HEK293 (cell line): ENCODE measurements around the gene LGALSL.

Experiments
- CTCF ChIA-PET: fragments of 350-600 bp; formaldehyde crosslinking; extraction: SDS; loops from one replicate; lab custom pipeline; 2021; ENCODE audit warnings: antibody characterized with exemption; lab: Yijun Ruan, JAX
- POLR2A ChIA-PET: fragments of 300-600 bp; formaldehyde crosslinking; extraction: SDS; loops from one replicate; lab custom pipeline; 2020; ENCODE audit warnings: antibody characterized with exemption, inconsistent platforms; lab: Yijun Ruan, JAX
- H3K27ac ChIP-seq: fragments of 200-500 bp; sonication (Bioruptor generic); 2 replicates; pipeline ENCODE4 v1.5.1; 2014; ENCODE audit warnings: low read depth, low read length, control low read depth, inconsistent platforms; ENCODE audit errors: extremely low read depth
- H3K36me3 ChIP-seq, 2 experiments: fragments of 200-500 bp in 1 of 2; sonication (Bioruptor generic) in 1 of 2; 1 replicate in 1 of 2; 2 replicates in 1 of 2; pipeline ENCODE4 v1.5.1; 2014 to 2017; ENCODE audit warnings: inconsistent platforms in 2 of 2, low read length in 2 of 2; ENCODE audit not compliant: control insufficient read depth in 2 of 2, insufficient read depth in 1 of 2
- H3K4me1 ChIP-seq: fragments of 200-500 bp; sonication (Bioruptor generic); 2 replicates; pipeline ENCODE4 v1.5.1; 2014; ENCODE audit warnings: mild to moderate bottlenecking, low read length, inconsistent platforms; ENCODE audit not compliant: control insufficient read depth, insufficient read depth
- H3K4me3 ChIP-seq: 2 replicates; pipeline ENCODE4 v1.5.1; 2011; ENCODE audit warnings: low read depth, mild to moderate bottlenecking, control low read depth, low read length, moderate library complexity
- H3K9me3 ChIP-seq: fragments of 200-500 bp; sonication (Bioruptor generic); 2 replicates; pipeline ENCODE4 v1.5.1; 2014; ENCODE audit warnings: low read depth, low read length, inconsistent platforms; ENCODE audit not compliant: control insufficient read depth, insufficient read depth
- KLF8 ChIP-seq: fragments of 450-650 bp; formaldehyde crosslinking; IDR thresholded peaks from 2 replicates; pipeline ENCODE4 v1.5.1; 2016; ENCODE audit warnings: missing biosample characterization, missing genetic modification characterization
- PRDM4 ChIP-seq: fragments of 450-650 bp; formaldehyde crosslinking; IDR thresholded peaks from 2 replicates; pipeline ENCODE4 v1.5.1; 2017; ENCODE audit warnings: missing biosample characterization, missing genetic modification characterization
- RBAK ChIP-seq: fragments of 450-650 bp; formaldehyde crosslinking; IDR thresholded peaks from 2 replicates; pipeline ENCODE4 v1.5.1; 2016; ENCODE audit warnings: missing biosample characterization, missing genetic modification characterization
- ZNF112 ChIP-seq: fragments of 450-650 bp; formaldehyde crosslinking; IDR thresholded peaks from 2 replicates; pipeline ENCODE4 v1.5.0; 2017; ENCODE audit warnings: missing biosample characterization, missing genetic modification characterization
- ZNF148 ChIP-seq: fragments of 450-650 bp; formaldehyde crosslinking; IDR thresholded peaks from 2 replicates; pipeline ENCODE4 v1.5.0; 2017; ENCODE audit warnings: missing biosample characterization, missing genetic modification characterization, borderline replicate concordance
- ZNF157 ChIP-seq: fragments of 450-650 bp; formaldehyde crosslinking; IDR thresholded peaks from 2 replicates; pipeline ENCODE4 v1.5.1; 2016; ENCODE audit warnings: missing biosample characterization, missing genetic modification characterization
- ZNF169 ChIP-seq: fragments of 450-650 bp; formaldehyde crosslinking; IDR thresholded peaks from 2 replicates; pipeline ENCODE4 v1.5.1; 2016; ENCODE audit warnings: missing biosample characterization, missing genetic modification characterization
- ZNF324 ChIP-seq: fragments of 450-650 bp; formaldehyde crosslinking; IDR thresholded peaks from 2 replicates; pipeline ENCODE4 v1.5.1; 2016; ENCODE audit warnings: missing biosample characterization, missing genetic modification characterization
- ZNF473 ChIP-seq: fragments of 450-650 bp; formaldehyde crosslinking; IDR thresholded peaks from 2 replicates; pipeline ENCODE4 v1.5.1; 2017; ENCODE audit warnings: missing biosample characterization, missing genetic modification characterization
- ZNF549 ChIP-seq: fragments of 450-650 bp; IDR thresholded peaks from 2 replicates; pipeline ENCODE4 v1.5.1; 2018; ENCODE audit warnings: missing biosample characterization, missing genetic modification characterization, mild to moderate bottlenecking, inconsistent platforms, moderate library complexity
- ZNF624 ChIP-seq: fragments of 450-650 bp; formaldehyde crosslinking; IDR thresholded peaks from 2 replicates; pipeline ENCODE4 v1.5.1; 2017; ENCODE audit warnings: missing biosample characterization, missing genetic modification characterization
- ZNF792 ChIP-seq: fragments of 450-650 bp; formaldehyde crosslinking; IDR thresholded peaks from 2 replicates; pipeline ENCODE4 v1.5.1; 2016; ENCODE audit warnings: missing biosample characterization, missing genetic modification characterization
- TF ChIP-seq, protein P1 (sequence below): fragments of 450-650 bp; formaldehyde crosslinking; IDR thresholded peaks from 2 replicates; pipeline ENCODE4 v1.5.1; 2016; ENCODE audit warnings: missing biosample characterization, missing genetic modification characterization
- TF ChIP-seq, protein P2 (sequence below): fragments of 450-650 bp; formaldehyde crosslinking; conservative IDR thresholded peaks from 2 replicates; pipeline ENCODE4 v1.5.1; 2016; ENCODE audit warnings: low read depth, missing biosample characterization, missing genetic modification characterization
- TF ChIP-seq, protein P3 (sequence below): fragments of 450-650 bp; formaldehyde crosslinking; IDR thresholded peaks from 2 replicates; pipeline ENCODE4 v1.5.1; 2017; ENCODE audit warnings: missing biosample characterization, missing genetic modification characterization
- TF ChIP-seq, protein P4 (sequence below): fragments of 450-650 bp; formaldehyde crosslinking; IDR thresholded peaks from 2 replicates; pipeline ENCODE4 v1.5.1; 2016; ENCODE audit warnings: missing biosample characterization, missing genetic modification characterization, borderline replicate concordance
- TF ChIP-seq, protein P5 (sequence below): fragments of 450-650 bp; formaldehyde crosslinking; IDR thresholded peaks from 2 replicates; pipeline ENCODE4 v1.5.1; 2016; ENCODE audit warnings: missing biosample characterization, missing genetic modification characterization

The LGALSL gene

GRCh38 chr2:64469261-64469660 is 15.3 kb downstream of the LGALSL start:
- H3K36me3 ChIP-seq = no peaks in the 10 kb centered on the region
- ChIA-PET CTCF (no interaction called here), POLR2A (no interaction called here)

More at GRCh38 chr2:64469261-64469660, 15.3 kb downstream of the LGALSL start:
- Histone ChIP-seq H3K27ac (no peak overlapping the region), H3K4me3 (no peak overlapping the region)
- TF ChIP-seq, protein P1, sequence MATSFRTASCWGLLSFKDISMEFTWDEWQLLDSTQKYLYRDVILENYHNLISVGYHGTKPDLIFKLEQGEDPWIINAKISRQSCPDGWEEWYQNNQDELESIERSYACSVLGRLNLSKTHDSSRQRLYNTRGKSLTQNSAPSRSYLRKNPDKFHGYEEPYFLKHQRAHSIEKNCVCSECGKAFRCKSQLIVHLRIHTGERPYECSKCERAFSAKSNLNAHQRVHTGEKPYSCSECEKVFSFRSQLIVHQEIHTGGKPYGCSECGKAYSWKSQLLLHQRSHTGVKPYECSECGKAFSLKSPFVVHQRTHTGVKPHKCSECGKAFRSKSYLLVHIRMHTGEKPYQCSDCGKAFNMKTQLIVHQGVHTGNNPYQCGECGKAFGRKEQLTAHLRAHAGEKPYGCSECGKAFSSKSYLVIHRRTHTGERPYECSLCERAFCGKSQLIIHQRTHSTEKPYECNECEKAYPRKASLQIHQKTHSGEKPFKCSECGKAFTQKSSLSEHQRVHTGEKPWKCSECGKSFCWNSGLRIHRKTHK (tag by site-specific recombination) = no peak
- TF ChIP-seq, protein P2, sequence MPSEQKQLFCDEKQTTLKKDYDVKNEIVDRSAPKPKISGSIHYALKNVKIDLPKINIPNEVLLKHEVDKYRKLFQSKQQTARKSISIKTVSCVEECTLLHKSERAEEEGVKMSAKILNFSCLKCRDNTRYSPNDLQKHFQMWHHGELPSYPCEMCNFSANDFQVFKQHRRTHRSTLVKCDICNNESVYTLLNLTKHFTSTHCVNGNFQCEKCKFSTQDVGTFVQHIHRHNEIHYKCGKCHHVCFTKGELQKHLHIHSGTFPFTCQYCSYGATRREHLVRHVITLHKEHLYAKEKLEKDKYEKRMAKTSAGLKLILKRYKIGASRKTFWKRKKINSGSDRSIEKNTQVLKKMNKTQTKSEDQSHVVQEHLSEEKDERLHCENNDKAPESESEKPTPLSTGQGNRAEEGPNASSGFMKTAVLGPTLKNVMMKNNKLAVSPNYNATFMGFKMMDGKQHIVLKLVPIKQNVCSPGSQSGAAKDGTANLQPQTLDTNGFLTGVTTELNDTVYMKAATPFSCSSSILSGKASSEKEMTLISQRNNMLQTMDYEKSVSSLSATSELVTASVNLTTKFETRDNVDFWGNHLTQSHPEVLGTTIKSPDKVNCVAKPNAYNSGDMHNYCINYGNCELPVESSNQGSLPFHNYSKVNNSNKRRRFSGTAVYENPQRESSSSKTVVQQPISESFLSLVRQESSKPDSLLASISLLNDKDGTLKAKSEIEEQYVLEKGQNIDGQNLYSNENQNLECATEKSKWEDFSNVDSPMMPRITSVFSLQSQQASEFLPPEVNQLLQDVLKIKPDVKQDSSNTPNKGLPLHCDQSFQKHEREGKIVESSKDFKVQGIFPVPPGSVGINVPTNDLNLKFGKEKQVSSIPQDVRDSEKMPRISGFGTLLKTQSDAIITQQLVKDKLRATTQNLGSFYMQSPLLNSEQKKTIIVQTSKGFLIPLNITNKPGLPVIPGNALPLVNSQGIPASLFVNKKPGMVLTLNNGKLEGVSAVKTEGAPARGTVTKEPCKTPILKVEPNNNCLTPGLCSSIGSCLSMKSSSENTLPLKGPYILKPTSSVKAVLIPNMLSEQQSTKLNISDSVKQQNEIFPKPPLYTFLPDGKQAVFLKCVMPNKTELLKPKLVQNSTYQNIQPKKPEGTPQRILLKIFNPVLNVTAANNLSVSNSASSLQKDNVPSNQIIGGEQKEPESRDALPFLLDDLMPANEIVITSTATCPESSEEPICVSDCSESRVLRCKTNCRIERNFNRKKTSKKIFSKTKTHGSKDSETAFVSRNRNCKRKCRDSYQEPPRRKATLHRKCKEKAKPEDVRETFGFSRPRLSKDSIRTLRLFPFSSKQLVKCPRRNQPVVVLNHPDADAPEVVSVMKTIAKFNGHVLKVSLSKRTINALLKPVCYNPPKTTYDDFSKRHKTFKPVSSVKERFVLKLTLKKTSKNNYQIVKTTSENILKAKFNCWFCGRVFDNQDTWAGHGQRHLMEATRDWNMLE (tag by site-specific recombination) = no peak
- TF ChIP-seq ZNF624 (tag by site-specific recombination) = no peak
- TF ChIP-seq KLF8 (tag by site-specific recombination) = no peak
- no peak for TF ChIP-seq ZNF324
- TF ChIP-seq RBAK (tag by site-specific recombination) = no peak
- TF ChIP-seq PRDM4 (tag by site-specific recombination) = no peak
- TF ChIP-seq ZNF112 = no peak
- no peak for TF ChIP-seq ZNF157 (tag by site-specific recombination)
- TF ChIP-seq, protein P3, sequence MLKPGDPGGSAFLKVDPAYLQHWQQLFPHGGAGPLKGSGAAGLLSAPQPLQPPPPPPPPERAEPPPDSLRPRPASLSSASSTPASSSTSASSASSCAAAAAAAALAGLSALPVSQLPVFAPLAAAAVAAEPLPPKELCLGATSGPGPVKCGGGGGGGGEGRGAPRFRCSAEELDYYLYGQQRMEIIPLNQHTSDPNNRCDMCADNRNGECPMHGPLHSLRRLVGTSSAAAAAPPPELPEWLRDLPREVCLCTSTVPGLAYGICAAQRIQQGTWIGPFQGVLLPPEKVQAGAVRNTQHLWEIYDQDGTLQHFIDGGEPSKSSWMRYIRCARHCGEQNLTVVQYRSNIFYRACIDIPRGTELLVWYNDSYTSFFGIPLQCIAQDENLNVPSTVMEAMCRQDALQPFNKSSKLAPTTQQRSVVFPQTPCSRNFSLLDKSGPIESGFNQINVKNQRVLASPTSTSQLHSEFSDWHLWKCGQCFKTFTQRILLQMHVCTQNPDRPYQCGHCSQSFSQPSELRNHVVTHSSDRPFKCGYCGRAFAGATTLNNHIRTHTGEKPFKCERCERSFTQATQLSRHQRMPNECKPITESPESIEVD (tag by site-specific recombination) = no peak
- TF ChIP-seq ZNF473 = no peak
- no peak for TF ChIP-seq ZNF549 (tag by site-specific recombination)
- TF ChIP-seq, protein P4, sequence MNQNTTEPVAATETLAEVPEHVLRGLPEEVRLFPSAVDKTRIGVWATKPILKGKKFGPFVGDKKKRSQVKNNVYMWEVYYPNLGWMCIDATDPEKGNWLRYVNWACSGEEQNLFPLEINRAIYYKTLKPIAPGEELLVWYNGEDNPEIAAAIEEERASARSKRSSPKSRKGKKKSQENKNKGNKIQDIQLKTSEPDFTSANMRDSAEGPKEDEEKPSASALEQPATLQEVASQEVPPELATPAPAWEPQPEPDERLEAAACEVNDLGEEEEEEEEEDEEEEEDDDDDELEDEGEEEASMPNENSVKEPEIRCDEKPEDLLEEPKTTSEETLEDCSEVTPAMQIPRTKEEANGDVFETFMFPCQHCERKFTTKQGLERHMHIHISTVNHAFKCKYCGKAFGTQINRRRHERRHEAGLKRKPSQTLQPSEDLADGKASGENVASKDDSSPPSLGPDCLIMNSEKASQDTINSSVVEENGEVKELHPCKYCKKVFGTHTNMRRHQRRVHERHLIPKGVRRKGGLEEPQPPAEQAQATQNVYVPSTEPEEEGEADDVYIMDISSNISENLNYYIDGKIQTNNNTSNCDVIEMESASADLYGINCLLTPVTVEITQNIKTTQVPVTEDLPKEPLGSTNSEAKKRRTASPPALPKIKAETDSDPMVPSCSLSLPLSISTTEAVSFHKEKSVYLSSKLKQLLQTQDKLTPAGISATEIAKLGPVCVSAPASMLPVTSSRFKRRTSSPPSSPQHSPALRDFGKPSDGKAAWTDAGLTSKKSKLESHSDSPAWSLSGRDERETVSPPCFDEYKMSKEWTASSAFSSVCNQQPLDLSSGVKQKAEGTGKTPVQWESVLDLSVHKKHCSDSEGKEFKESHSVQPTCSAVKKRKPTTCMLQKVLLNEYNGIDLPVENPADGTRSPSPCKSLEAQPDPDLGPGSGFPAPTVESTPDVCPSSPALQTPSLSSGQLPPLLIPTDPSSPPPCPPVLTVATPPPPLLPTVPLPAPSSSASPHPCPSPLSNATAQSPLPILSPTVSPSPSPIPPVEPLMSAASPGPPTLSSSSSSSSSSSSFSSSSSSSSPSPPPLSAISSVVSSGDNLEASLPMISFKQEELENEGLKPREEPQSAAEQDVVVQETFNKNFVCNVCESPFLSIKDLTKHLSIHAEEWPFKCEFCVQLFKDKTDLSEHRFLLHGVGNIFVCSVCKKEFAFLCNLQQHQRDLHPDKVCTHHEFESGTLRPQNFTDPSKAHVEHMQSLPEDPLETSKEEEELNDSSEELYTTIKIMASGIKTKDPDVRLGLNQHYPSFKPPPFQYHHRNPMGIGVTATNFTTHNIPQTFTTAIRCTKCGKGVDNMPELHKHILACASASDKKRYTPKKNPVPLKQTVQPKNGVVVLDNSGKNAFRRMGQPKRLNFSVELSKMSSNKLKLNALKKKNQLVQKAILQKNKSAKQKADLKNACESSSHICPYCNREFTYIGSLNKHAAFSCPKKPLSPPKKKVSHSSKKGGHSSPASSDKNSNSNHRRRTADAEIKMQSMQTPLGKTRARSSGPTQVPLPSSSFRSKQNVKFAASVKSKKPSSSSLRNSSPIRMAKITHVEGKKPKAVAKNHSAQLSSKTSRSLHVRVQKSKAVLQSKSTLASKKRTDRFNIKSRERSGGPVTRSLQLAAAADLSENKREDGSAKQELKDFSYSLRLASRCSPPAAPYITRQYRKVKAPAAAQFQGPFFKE = no peak
- no peak for TF ChIP-seq ZNF148 (tag by site-specific recombination)
- no peak for TF ChIP-seq ZNF169 (tag by site-specific recombination)
- TF ChIP-seq ZNF792 = no peak
- TF ChIP-seq, protein P5, sequence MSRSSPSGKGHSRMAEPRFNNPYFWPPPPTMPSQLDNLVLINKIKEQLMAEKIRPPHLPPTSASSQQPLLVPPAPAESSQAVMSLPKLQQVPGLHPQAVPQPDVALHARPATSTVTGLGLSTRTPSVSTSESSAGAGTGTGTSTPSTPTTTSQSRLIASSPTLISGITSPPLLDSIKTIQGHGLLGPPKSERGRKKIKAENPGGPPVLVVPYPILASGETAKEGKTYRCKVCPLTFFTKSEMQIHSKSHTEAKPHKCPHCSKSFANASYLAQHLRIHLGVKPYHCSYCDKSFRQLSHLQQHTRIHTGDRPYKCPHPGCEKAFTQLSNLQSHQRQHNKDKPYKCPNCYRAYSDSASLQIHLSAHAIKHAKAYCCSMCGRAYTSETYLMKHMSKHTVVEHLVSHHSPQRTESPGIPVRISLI (tag by site-specific recombination) = no peak
- TF ChIP-seq, all 188 proteins: peak for 0
- H3K4me1 ChIP-seq = no peaks in the 10 kb centered on the region
- no peaks in the 10 kb centered on the region for H3K9me3 ChIP-seq
